GM13976 (cell line): ENCODE data around the gene CACNA2D3.

ENCODE experiments used
- DNase-seq: peaks from one replicate; pipeline ENCODE4 v3.0.0; 2012; ENCODE audit warnings: low spot score
- in situ Hi-C: fragments of 300-500 bp; cut with MboI; formaldehyde crosslinking; loops from one replicate; pipeline ENCODE4 v1.12.0; 2022; ENCODE audit warnings: low sequenced_read_pairs, mixed read lengths, inconsistent platforms; ENCODE audit not compliant: unreplicated experiment
- TF ChIP-seq, protein P1 (sequence below): IDR thresholded peaks from 2 replicates; pipeline ENCODE4 v1.5.1; 2012; ENCODE audit warnings: borderline replicate concordance, mild to moderate bottlenecking; ENCODE audit not compliant: insufficient read depth; ENCODE audit errors: extremely low read depth, missing control alignments, control extremely low read depth

The CACNA2D3 gene

DNA sequence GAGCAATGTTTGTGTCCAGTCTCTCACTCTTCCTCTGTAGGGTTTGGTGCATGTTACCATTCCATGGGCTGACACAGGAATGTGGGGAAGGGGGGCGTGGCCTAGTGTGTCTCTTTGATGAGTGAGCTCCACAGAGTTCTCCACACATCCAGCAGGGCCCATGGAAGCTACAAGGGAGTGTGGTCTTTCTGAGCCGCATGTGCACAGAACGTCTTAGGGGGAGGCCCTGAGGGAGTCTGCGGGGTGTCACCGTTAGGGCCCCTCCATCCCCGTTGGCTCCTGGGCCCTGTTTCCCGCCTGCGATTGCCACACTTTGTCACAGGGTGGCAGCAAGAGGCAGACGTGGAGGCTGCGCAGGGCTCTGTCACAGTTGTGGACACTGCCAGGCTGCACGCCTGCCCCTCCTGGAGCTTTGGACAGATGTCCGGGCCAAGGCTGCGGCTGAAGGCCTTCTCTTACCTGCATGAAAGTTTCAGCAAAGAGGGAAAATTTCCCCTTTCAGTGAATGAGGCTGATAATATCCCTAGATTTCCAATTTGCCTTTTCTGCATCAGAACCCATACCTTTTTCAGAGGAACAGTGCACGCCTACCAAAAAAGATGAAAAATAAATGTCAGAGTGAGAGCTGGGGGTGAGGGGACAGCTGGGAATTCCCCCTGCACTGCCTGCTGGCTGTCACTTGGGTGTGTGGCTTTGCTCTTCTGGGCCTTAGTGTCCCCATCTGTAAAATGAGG is 24.3 kb downstream of the CACNA2D3 start:
- TF ChIP-seq, protein P1, sequence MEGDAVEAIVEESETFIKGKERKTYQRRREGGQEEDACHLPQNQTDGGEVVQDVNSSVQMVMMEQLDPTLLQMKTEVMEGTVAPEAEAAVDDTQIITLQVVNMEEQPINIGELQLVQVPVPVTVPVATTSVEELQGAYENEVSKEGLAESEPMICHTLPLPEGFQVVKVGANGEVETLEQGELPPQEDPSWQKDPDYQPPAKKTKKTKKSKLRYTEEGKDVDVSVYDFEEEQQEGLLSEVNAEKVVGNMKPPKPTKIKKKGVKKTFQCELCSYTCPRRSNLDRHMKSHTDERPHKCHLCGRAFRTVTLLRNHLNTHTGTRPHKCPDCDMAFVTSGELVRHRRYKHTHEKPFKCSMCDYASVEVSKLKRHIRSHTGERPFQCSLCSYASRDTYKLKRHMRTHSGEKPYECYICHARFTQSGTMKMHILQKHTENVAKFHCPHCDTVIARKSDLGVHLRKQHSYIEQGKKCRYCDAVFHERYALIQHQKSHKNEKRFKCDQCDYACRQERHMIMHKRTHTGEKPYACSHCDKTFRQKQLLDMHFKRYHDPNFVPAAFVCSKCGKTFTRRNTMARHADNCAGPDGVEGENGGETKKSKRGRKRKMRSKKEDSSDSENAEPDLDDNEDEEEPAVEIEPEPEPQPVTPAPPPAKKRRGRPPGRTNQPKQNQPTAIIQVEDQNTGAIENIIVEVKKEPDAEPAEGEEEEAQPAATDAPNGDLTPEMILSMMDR: no peak
- in situ Hi-C loops: no loop called here
- DNase-seq: peak; percentile 51

DNA sequence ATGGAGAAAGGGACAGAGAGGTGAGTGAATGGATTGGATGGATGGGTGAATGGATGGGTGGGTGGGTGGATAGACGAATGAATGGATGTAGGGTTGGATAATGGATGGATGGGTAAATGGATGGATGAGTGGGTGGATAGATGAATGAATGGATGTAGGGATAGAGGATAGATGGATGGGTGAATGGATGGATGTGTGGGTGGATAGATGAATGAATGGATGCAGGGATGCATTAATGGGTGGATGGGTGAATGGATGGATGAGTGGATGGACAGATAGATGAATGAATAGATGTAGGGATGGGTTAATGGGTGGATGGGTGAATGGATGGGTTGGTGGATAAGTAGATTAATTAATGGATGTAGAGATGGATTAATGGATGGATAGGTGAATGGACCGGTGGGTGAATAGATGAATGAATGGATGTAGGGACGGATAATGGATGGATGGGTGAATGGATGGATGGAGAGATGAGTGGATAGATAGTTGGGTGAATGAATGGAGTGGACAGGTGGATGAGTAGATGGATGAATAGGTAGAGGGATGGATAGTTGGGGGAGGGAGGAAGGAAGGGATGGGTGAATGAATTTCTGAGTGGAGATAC is 28.6 kb downstream of the CACNA2D3 start:
- TF ChIP-seq, protein P1: no peak
- in situ Hi-C loops: no loop called here
- DNase-seq: no peak

- in situ Hi-C loops: no loop called here
- TF ChIP-seq, protein P1: no peak
- DNase-seq: no peak
Observed at GRCh38 chr3:54153477-54153876, 31.1 kb downstream of the CACNA2D3 start.

DNA sequence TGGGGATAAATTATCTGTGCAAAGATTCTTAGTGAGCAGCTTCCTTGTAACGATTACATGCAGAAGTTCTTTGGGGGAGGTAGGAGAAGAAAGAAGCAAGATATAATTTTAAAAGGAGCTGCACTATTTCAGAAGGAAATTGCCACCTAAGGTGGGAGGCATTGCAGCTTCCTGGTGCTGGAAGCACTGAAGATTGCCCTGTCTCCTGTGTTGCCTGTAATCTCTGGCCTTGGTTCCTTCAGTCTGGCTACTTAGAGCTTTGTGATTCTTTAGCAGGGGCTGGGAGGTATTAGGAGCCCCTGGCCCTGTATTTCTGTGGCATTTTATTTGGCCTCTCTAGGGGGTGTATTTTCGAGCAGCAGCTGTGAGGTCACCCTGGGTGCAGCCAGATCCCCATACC is 35.5 kb downstream of the CACNA2D3 start:
- TF ChIP-seq, protein P1: no peak
- in situ Hi-C loops: no loop called here
- DNase-seq: no peak

DNA sequence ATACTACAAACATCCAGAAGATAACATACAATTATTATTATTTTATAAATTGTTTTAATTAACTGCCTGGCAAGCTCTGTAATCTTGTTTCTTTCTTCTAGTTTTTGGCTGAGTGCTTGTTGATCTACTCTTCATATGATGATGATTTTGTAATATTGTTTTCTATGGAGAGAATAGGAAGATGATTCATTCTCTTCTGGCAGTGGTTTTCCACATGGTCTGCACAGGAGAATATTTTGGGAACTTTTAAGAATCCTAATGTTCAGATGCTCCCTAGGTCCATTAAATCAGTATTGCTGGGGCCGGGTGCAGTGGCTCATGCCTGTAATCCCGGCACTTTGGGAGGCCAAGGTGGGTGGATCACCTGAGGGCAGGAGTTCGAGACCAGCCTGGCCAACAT is 37.6 kb downstream of the CACNA2D3 start:
- TF ChIP-seq, protein P1: no peak
- in situ Hi-C loops: no loop called here
- DNase-seq: no peak

GRCh38 chr3:54163441-54163840 is 41.1 kb downstream of the CACNA2D3 start:
- TF ChIP-seq, protein P1: no peak
- in situ Hi-C loops: no loop called here
- no peak for DNase-seq
